Measurements from ENCODE around the gene LRIG1.

LRIG1 gene

DNA sequence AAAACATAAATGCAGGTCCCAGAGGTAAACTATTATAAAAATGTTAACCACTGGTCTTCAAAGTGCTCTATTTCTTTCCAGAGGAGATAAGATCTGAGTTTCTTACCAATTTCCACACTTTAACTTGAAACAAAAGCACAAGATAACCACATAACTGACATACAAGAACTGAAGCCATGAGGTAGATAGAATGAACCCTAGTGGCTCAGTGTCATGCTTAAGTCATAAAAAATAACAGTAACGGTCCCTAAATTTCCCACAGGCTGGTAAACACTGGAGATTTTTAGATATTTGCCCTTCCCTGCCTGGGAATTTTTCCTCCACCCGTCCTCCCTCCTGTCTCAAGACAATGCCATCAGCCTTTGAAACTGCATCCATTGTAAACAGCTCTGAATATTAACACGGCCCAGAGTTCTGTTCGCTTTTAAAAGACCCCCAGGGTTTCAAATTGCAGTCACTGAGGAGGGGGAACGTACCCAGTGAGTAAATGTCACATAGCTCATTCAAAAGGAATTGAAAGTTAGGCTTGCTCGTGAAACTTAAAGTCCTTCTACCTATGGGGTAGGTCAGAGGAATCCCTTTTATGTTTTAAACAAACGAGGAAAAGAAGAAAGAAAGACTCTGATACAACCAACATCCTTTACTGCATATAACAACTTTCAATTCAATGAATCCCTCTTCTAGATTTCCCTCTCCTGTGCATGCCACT lies 5.7 kb downstream of the LRIG1 start:
- DNase-seq (ENCODE audit: extremely low read depth, insufficient read length), result no peak
- TF ChIP-seq, protein P1, sequence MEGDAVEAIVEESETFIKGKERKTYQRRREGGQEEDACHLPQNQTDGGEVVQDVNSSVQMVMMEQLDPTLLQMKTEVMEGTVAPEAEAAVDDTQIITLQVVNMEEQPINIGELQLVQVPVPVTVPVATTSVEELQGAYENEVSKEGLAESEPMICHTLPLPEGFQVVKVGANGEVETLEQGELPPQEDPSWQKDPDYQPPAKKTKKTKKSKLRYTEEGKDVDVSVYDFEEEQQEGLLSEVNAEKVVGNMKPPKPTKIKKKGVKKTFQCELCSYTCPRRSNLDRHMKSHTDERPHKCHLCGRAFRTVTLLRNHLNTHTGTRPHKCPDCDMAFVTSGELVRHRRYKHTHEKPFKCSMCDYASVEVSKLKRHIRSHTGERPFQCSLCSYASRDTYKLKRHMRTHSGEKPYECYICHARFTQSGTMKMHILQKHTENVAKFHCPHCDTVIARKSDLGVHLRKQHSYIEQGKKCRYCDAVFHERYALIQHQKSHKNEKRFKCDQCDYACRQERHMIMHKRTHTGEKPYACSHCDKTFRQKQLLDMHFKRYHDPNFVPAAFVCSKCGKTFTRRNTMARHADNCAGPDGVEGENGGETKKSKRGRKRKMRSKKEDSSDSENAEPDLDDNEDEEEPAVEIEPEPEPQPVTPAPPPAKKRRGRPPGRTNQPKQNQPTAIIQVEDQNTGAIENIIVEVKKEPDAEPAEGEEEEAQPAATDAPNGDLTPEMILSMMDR (IDR thresholded peaks at IDR 0.05; ENCODE audit: insufficient read depth, low read length, poor library complexity, severe bottlenecking), result no peak
- Histone ChIP-seq H3K36me3 (ENCODE audit: control insufficient read depth, insufficient read depth, low read length) (no peaks in the 10 kb centered on the region), H3K4me3 (replicated peaks; ENCODE audit: low read depth, low read length) (no peak overlapping the region), H3K27me3 (replicated peaks; ENCODE audit: control insufficient read depth, insufficient read depth, low read length) (no peaks in the 10 kb centered on the region)

DNA sequence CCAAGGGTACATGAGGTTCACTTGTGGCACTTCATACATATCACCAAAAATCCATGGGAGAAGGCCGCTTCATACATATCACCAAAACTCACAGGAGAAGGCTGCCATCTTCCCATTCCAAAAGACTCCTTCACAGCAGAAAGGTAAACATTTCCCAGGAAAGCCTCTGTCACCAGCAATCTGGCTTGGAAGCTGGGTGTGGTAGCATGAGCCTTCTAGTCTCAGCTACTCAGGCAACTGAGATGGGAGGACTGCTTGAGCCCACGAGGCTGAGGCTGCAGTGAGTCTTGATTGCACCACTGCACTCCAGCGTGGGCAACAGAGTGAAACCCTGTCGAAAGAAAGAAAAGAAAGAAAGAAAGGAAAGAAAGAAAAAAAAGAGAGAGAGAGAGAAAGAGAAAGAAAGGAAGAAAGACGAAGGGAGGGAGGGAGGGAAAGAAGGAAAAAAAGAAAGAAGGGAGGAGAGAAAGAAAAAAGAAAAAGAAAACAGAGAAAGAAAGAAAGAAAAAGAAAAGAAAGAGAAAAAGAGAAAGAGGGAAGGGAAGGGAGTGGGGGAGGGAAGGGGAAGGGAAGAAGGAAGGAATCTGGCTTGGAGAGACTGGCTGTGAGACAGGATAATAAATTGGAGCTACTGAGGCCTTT lies 7.2 kb downstream of the LRIG1 start:
- H3K36me3 ChIP-seq (ENCODE audit: control insufficient read depth, insufficient read depth, low read length), result no peaks in the 10 kb centered on the region
- TF ChIP-seq, protein P1 (IDR thresholded peaks at IDR 0.05; ENCODE audit: insufficient read depth, low read length, poor library complexity, severe bottlenecking), result no peak
- H3K4me3 ChIP-seq (replicated peaks; ENCODE audit: low read depth, low read length), result no peak overlapping the region
- no peak for DNase-seq (ENCODE audit: extremely low read depth, insufficient read length)
- no peaks in the 10 kb centered on the region for H3K27me3 ChIP-seq (replicated peaks; ENCODE audit: control insufficient read depth, insufficient read depth, low read length)

DNA sequence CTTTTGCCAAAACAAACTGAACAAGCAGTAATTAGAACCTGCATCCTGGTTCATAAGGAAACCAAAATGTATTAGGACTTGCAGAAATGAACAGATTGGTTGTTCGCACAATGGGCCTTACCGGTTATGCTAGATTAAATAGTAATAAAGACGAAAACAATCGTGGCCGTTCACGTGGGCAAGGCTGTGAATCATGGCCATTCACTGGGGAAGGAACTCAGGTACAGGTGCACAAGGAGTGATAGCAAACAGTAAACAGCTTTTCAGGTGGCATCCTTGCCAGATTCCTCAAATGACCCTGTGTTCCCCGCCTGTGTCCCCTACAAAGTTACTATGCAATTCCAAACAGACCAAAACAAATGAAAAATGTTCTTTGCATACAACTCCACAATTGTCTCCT lies 8.2 kb downstream of the LRIG1 start:
- H3K4me3 ChIP-seq (replicated peaks; ENCODE audit: low read depth, low read length), result no peak overlapping the region

DNA sequence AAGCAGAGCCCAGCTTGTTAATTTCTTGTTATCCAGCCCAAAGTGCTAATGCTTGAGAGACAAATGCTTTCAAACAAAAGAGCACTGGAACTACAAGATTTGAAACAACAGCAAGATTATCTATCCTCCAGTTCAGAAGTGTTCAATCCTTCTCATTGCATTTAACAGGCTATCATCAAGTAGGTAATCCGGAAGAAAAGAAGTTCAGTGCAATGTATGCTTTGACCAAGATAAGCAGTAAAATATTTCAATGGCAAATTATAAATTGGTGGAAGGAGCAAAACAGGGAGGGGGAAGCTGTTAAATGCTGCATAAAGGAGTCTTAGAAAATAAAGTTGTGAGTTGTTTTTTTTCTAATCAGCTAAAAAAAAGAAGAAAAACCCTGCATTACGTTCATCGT lies 8.8 kb downstream of the LRIG1 start:
- DNase-seq (ENCODE audit: extremely low read depth, insufficient read length), result no peak
- Histone ChIP-seq H3K36me3 (ENCODE audit: control insufficient read depth, insufficient read depth, low read length) (no peaks in the 10 kb centered on the region), H3K4me3 (replicated peaks; ENCODE audit: low read depth, low read length) (no peak overlapping the region), H3K27me3 (replicated peaks; ENCODE audit: control insufficient read depth, insufficient read depth, low read length) (no peaks in the 10 kb centered on the region)
- TF ChIP-seq, protein P1 (IDR thresholded peaks at IDR 0.05; ENCODE audit: insufficient read depth, low read length, poor library complexity, severe bottlenecking), result no peak

More for the DNA sequence above, 8.2 kb downstream of the LRIG1 start:
- H3K36me3 ChIP-seq (ENCODE audit: control insufficient read depth, insufficient read depth, low read length), result no peaks in the 10 kb centered on the region
- TF ChIP-seq, protein P1 (IDR thresholded peaks at IDR 0.05; ENCODE audit: insufficient read depth, low read length, poor library complexity, severe bottlenecking), result no peak
- DNase-seq (ENCODE audit: extremely low read depth, insufficient read length), result no peak
- no peaks in the 10 kb centered on the region for H3K27me3 ChIP-seq (replicated peaks; ENCODE audit: control insufficient read depth, insufficient read depth, low read length)

DNA sequence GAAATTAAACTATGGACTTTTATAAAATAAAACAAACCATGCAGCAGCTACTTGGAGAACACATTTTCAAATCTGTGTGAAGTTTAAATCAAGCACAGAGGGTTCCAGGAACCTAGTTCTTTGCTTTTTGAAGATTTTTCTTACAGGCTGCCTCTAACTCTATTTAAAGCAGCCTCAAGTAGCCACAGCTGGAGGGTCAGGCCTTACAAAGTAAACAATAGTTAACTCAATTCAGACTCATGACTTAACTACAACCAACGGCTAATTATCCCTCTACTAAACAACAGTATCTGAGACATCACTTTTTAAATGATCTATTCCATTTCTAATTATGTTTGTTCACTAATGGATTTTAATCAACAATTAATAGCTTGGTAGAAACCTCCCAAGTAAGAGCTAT lies 9.8 kb downstream of the LRIG1 start:
- Histone ChIP-seq H3K36me3 (ENCODE audit: control insufficient read depth, insufficient read depth, low read length) (no peaks in the 10 kb centered on the region), H3K4me3 (replicated peaks; ENCODE audit: low read depth, low read length) (no peak overlapping the region), H3K27me3 (replicated peaks; ENCODE audit: control insufficient read depth, insufficient read depth, low read length) (no peaks in the 10 kb centered on the region)
- no peak for DNase-seq (ENCODE audit: extremely low read depth, insufficient read length)
- TF ChIP-seq, protein P1 (IDR thresholded peaks at IDR 0.05; ENCODE audit: insufficient read depth, low read length, poor library complexity, severe bottlenecking), result no peak

Measured in GM06990 (cell line).